ENCODE results near the gene ZWILCH.

GRCh38 chr15:66477011-66477410 lies 28.1 kb upstream of the ZWILCH start:
- TF ChIP-seq, protein P1, sequence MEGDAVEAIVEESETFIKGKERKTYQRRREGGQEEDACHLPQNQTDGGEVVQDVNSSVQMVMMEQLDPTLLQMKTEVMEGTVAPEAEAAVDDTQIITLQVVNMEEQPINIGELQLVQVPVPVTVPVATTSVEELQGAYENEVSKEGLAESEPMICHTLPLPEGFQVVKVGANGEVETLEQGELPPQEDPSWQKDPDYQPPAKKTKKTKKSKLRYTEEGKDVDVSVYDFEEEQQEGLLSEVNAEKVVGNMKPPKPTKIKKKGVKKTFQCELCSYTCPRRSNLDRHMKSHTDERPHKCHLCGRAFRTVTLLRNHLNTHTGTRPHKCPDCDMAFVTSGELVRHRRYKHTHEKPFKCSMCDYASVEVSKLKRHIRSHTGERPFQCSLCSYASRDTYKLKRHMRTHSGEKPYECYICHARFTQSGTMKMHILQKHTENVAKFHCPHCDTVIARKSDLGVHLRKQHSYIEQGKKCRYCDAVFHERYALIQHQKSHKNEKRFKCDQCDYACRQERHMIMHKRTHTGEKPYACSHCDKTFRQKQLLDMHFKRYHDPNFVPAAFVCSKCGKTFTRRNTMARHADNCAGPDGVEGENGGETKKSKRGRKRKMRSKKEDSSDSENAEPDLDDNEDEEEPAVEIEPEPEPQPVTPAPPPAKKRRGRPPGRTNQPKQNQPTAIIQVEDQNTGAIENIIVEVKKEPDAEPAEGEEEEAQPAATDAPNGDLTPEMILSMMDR (IDR thresholded peaks at IDR 0.05): no peak
- no peak for TF ChIP-seq POLR2A (IDR thresholded peaks at IDR 0.05)
